GM12878 (cell line): ENCODE measurements around the gene THUMPD3. TPM values are rescaled to one million over a fixed set of nuclear protein-coding genes. Genes with fewer than 3 reads are reported as not detected.

ENCODE experiments used
- ATAC-seq: fragments of 200-7000 bp; cut with Tn5 transposase; 3 replicates; pipeline ENCODE4 v1.9.1; 2020; ENCODE audit warnings: mild to moderate bottlenecking, moderate library complexity
- BruUV-seq: library from RNA; stranded (reverse); fragments of 400-500 nt; replicated peaks from 2 replicates; lab custom pipeline; 2021; lab: Mats Ljungman, UMichigan
- CTCF ChIA-PET: fragments of 300-600 bp; sonication (Branson Sonifier 250); formaldehyde crosslinking; extraction: SDS; loops from one replicate; lab custom pipeline; 2021; ENCODE audit warnings: inconsistent platforms; lab: Yijun Ruan, JAX
- POLR2A ChIA-PET: fragments of 350-600 bp; formaldehyde crosslinking; extraction: SDS; loops from one replicate; lab custom pipeline; 2021; ENCODE audit warnings: inconsistent platforms; lab: Charles Lee
- RAD21 ChIA-PET: fragments of 300-600 bp; sonication (Branson Sonifier 250); formaldehyde crosslinking; loops from one replicate; lab custom pipeline; 2023; ENCODE audit warnings: antibody characterized with exemption; ENCODE audit not compliant: unreplicated experiment; lab: Charles Lee
- SMC1A ChIA-PET: fragments of 300-600 bp; sonication (Branson Sonifier 250); formaldehyde crosslinking; loops from one replicate; lab custom pipeline; 2023; ENCODE audit not compliant: unreplicated experiment, uncharacterized antibody; lab: Charles Lee
- DNase-seq: peaks from one replicate; pipeline ENCODE4 v3.0.0-alpha.2; 2011; ENCODE audit warnings: low read depth, low spot score
- FAIRE-seq: peaks from 3 replicates; lab custom pipeline; 2011; peaks lifted over from hg19 to GRCh38; lab: Jason Lieb, UNC
- H2AFZ ChIP-seq: 2 replicates; pipeline ENCODE4 v1.6.0; 2011; ENCODE audit warnings: low read depth, low read length, control low read depth; ENCODE audit not compliant: control insufficient read depth
- H3K27ac ChIP-seq: 2 replicates; pipeline ENCODE4 v1.5.1; 2011; ENCODE audit warnings: control low read depth; ENCODE audit not compliant: control insufficient read depth, insufficient read depth
- H3K27me3 ChIP-seq, 2 experiments: replicated peaks in 1 of 2; 2 replicates each; pipeline versions ENCODE4 v1.6.0 to v1.6.1; 2011; ENCODE audit warnings: low read length in 1 of 2; ENCODE audit not compliant: control insufficient read depth in 2 of 2, insufficient read depth in 2 of 2
- H3K36me3 ChIP-seq, 2 experiments: 2 replicates each; pipeline ENCODE4 v1.5.1; 2011; ENCODE audit warnings: low read length in 1 of 2; ENCODE audit not compliant: control insufficient read depth in 2 of 2, insufficient read depth in 2 of 2
- H3K4me1 ChIP-seq: 2 replicates; pipeline ENCODE4 v1.6.1; 2011; ENCODE audit warnings: mild to moderate bottlenecking, low read length, moderate library complexity, mixed read lengths; ENCODE audit not compliant: control insufficient read depth, insufficient read depth
- H3K4me2 ChIP-seq: 2 replicates; pipeline ENCODE4 v1.6.0; 2011; ENCODE audit warnings: control low read depth; ENCODE audit not compliant: control insufficient read depth, insufficient read depth
- H3K4me3 ChIP-seq: fragments of 200-600 bp; sonication (generic); 2 replicates; pipeline ENCODE4 v1.5.1; 2016
- H3K79me2 ChIP-seq: 2 replicates; pipeline ENCODE4 v1.6.0; 2011; ENCODE audit warnings: low read length; ENCODE audit not compliant: control insufficient read depth, insufficient read depth
- H3K9ac ChIP-seq: 2 replicates; pipeline ENCODE4 v1.8.0; 2011; ENCODE audit warnings: low read length, control low read depth, mixed read lengths; ENCODE audit not compliant: control insufficient read depth, insufficient read depth
- H3K9me3 ChIP-seq: replicated peaks from 3 replicates; pipeline ENCODE4 v1.5.1; 2011; ENCODE audit warnings: mild to moderate bottlenecking, low read length; ENCODE audit not compliant: control insufficient read depth, insufficient read depth
- H4K20me1 ChIP-seq: 2 replicates; pipeline ENCODE4 v1.6.0; 2011; ENCODE audit not compliant: control insufficient read depth, insufficient read depth
- CHD1 ChIP-seq: IDR thresholded peaks from 2 replicates; pipeline ENCODE4 v1.6.1; 2012; ENCODE audit warnings: low read depth, low read length, improper control_type of control experiment
- CREM ChIP-seq: IDR thresholded peaks from 2 replicates; pipeline ENCODE4 v1.6.1; 2014; ENCODE audit warnings: antibody characterized with exemption, low read depth
- EZH2 ChIP-seq: IDR thresholded peaks from 2 replicates; pipeline ENCODE4 v1.6.1; 2012; ENCODE audit warnings: low read depth, mild to moderate bottlenecking, control low read depth, inconsistent platforms, low read length, borderline replicate concordance; ENCODE audit not compliant: control insufficient read depth
- GABPA ChIP-seq: IDR thresholded peaks from 2 replicates; pipeline ENCODE4 v1.6.1; 2014; ENCODE audit warnings: antibody characterized with exemption, low read depth, mild to moderate bottlenecking, inconsistent platforms
- MYC ChIP-seq: IDR thresholded peaks from 2 replicates; pipeline ENCODE4 v1.6.1; 2011; ENCODE audit warnings: mild to moderate bottlenecking, low read length, moderate library complexity, inconsistent platforms; ENCODE audit not compliant: insufficient read depth, insufficient replicate concordance, insufficient read length, severe bottlenecking
- STAT3 ChIP-seq: IDR thresholded peaks from 2 replicates; pipeline ENCODE4 v1.6.1; 2011; ENCODE audit warnings: low read depth, low read length, improper control_type of control experiment
- SUZ12 ChIP-seq: fragments of 200-600 bp; sonication (generic); IDR thresholded peaks from one replicate; pipeline ENCODE4 v1.6.1; 2018; ENCODE audit warnings: antibody characterized with exemption, mild to moderate bottlenecking; ENCODE audit not compliant: unreplicated experiment
- ZNF274 ChIP-seq: IDR thresholded peaks from one replicate; pipeline ENCODE4 v1.8.0; 2011; ENCODE audit not compliant: insufficient read length, insufficient read depth
- WGBS: methylation state at CpG from one replicate; pipeline ENCODE4 v1.1.6; 2016; ENCODE audit warnings: low lambda C conversion rate; ENCODE audit not compliant: insufficient replicate concordance, insufficient coverage; ENCODE audit errors: missing lambda C conversion rate; 5-methylcytosine and 5-hydroxymethylcytosine counted together
- in situ Hi-C: fragments of 300-500 bp; cut with MboI; formaldehyde crosslinking; loops from 9 replicates; pipeline ENCODE4 v1.14.3; 2018; ENCODE audit warnings: mixed read lengths
- intact Hi-C: fragments of 100-400 bp; cut with micrococcal nuclease; formaldehyde crosslinking; loops from one replicate; pipeline ENCODE4 v1.14.2; 2022; ENCODE audit not compliant: unreplicated experiment
- polyA plus RNA-seq, 11 experiments: library from polyadenylated mRNA; depleted of rRNA in 4 of 11; unstranded in 6 of 11; stranded (reverse) in 5 of 11; fragments of >200 nt; fragmentation: Nextera tagmentation in 4 of 11; fragmentation: Illumina TruSeq in 1 of 11; extraction: Ambion mirVana in 4 of 11; extraction: Trizol in 1 of 11; gene quantifications; 1 replicate in 1 of 11; 2 replicates in 10 of 11; pipeline versions ENCODE4 v1.2.1 to v1.2.3, GENCODE V29; 2011 to 2016; ENCODE audit warnings: inconsistent platforms in 2 of 11, missing spikeins in 2 of 11, low read depth in 1 of 11
- total RNA-seq, 4 experiments: library from RNA; depleted of rRNA in 3 of 4; stranded (reverse); fragments of >200 nt in 3 of 4; fragmentation: Illumina TruSeq in 1 of 4; extraction: Trizol in 1 of 4; gene quantifications; 2 replicates each; pipeline versions ENCODE4 v1.2.1 to v1.2.3, GENCODE V29; 2013 to 2021
- TF ChIP-seq, protein P1 (sequence below), 3 experiments: IDR thresholded peaks in 2 of 3; conservative IDR thresholded peaks in 1 of 3; 2 replicates each; pipeline ENCODE4 v1.5.1; 2011; ENCODE audit warnings: low read depth in 3 of 3, low read length in 3 of 3, mild to moderate bottlenecking in 3 of 3, control low read depth in 2 of 3, moderate library complexity in 2 of 3, inconsistent platforms in 1 of 3, mixed read lengths in 1 of 3; ENCODE audit not compliant: control insufficient read depth in 2 of 3, insufficient read depth in 1 of 3; ENCODE audit errors: extremely low read depth in 1 of 3

Gene THUMPD3
- total and polyA plus RNA-seq, 10 of the 15 experiments (the other 5 are each of a cell fraction or from before 2014, with no cell fraction given) = 28.7 to 47.4 (median 41.8) TPM

DNA sequence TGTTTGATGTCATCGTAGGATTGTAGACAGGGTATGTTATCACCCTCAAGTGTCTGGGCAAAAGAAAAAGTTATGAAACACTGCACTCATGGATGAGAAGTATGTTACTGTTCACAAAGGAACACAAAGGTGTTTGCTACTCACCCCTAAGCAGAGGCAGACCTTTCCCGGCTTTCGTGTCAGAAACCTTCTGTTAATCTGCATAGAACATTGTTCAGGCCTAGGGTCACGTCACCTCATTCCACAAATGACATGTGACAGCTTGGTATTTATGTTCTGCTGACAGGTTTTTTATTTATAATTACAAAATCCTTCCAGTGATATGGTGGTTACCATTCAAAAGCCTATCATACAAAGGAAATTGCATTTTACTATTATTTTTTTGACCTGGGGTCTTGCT is 16.5 kb downstream of the THUMPD3 start:
- Histone ChIP-seq H3K4me1 (no peaks in the 10 kb centered on the region), H3K27me3 (no peaks in the 10 kb centered on the region), H3K9me3 (no peaks in the 10 kb centered on the region), H3K4me2 (no peak overlapping the region), H3K4me3 (no peak overlapping the region), H3K27ac (no peak overlapping the region), H3K79me2 (no peaks in the 10 kb centered on the region), H3K36me3 (peaks cover 2 to 11% of the 10 kb centered on the region in 2 experiments; a peak in 3 of 4 replicates), H3K9ac (no peak overlapping the region), H4K20me1 (no peaks in the 10 kb centered on the region; the same call in 1 of the 2 replicates), H2AFZ (no peak overlapping the region)
- BruUV-seq = no TSS peak
- intact Hi-C loops (no loop called here), in situ Hi-C loops (no loop called here)
- 75% methylated on average over 4 of the region's 4 CpGs for WGBS
- no peak for FAIRE-seq
- POLR2A ChIA-PET = interaction anchor here (3.6 kb wide), 1 partner anchor 16 kb away, joined by 10 read pairs; no protein-coding TSS in a partner anchor
- no peak for ATAC-seq
- TF ChIP-seq ZNF274 (no peak), GABPA (no peak), MYC (no peak), EZH2 (no peak), SUZ12 (no peak), STAT3 (no peak), CHD1 (no peak), CREM (no peak)
- TF ChIP-seq, protein P1, sequence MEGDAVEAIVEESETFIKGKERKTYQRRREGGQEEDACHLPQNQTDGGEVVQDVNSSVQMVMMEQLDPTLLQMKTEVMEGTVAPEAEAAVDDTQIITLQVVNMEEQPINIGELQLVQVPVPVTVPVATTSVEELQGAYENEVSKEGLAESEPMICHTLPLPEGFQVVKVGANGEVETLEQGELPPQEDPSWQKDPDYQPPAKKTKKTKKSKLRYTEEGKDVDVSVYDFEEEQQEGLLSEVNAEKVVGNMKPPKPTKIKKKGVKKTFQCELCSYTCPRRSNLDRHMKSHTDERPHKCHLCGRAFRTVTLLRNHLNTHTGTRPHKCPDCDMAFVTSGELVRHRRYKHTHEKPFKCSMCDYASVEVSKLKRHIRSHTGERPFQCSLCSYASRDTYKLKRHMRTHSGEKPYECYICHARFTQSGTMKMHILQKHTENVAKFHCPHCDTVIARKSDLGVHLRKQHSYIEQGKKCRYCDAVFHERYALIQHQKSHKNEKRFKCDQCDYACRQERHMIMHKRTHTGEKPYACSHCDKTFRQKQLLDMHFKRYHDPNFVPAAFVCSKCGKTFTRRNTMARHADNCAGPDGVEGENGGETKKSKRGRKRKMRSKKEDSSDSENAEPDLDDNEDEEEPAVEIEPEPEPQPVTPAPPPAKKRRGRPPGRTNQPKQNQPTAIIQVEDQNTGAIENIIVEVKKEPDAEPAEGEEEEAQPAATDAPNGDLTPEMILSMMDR (IDR thresholded peaks at IDR 0.05 in 2 of 3, conservative IDR thresholded peaks at IDR 0.05 in 1 of 3; ENCODE audit: control insufficient read depth in 2 of 3, extremely low read depth in 1 of 3, insufficient read depth in 1 of 3, low read depth in 3 of 3, low read length in 3 of 3) = no peak
- RAD21 ChIA-PET = no interaction called here
- SMC1A ChIA-PET = interaction anchor here (1.4 kb wide), 1 partner anchor 20 kb away, joined by 3 read pairs; no protein-coding TSS in a partner anchor
- CTCF ChIA-PET = interaction anchor here (1.2 to 2.2 kb wide), 3 partner anchors 10 to 78 kb away, joined by 3 to 5 read pairs (median 3); no protein-coding TSS in a partner anchor
- DNase-seq = no peak
